TTC549 (cell line): ENCODE data around the gene DRD3.

Experiments used
- FAIRE-seq: peaks from 2 replicates; lab custom pipeline; 2012; peaks lifted over from hg19 to GRCh38; lab: Jason Lieb, UNC

The DRD3 gene

GRCh38 chr3:114178770-114179368 is at the start of gene DRD3:
TSS of gene DRD3 (minus strand) at chr3:114179052. CDS start at chr3:114171992, 7,060 bp downstream.
- no peak for FAIRE-seq

GRCh38 chr3:114227076-114227475 is 48.2 kb upstream of the DRD3 start:
- FAIRE-seq, result no peak

GRCh38 chr3:114226313-114226712 is 47.5 kb upstream of the DRD3 start:
- no peak for FAIRE-seq

- no peak for FAIRE-seq
Measured at GRCh38 chr3:114223143-114223542, 44.3 kb upstream of the DRD3 start.

- no peak for FAIRE-seq
Measured at GRCh38 chr3:114221881-114222264, 43.0 kb upstream of the DRD3 start.

- FAIRE-seq, result no peak
Measured at GRCh38 chr3:114221165-114221880, 42.5 kb upstream of the DRD3 start.

- FAIRE-seq, result no peak
Measured at GRCh38 chr3:114219741-114220140, 40.9 kb upstream of the DRD3 start.

GRCh38 chr3:114218578-114219185 is 39.8 kb upstream of the DRD3 start:
- FAIRE-seq, result no peak

GRCh38 chr3:114218006-114218405 is 39.2 kb upstream of the DRD3 start:
- FAIRE-seq, result no peak

GRCh38 chr3:114217266-114217665 is 38.4 kb upstream of the DRD3 start:
- no peak for FAIRE-seq

GRCh38 chr3:114216186-114216970 is 37.5 kb upstream of the DRD3 start:
- FAIRE-seq, result no peak

GRCh38 chr3:114214542-114215341 is 35.9 kb upstream of the DRD3 start:
- FAIRE-seq, result no peak

- no peak for FAIRE-seq
Measured at GRCh38 chr3:114213627-114214541, 35.0 kb upstream of the DRD3 start.

- FAIRE-seq, result no peak
Measured at GRCh38 chr3:114213292-114213626, 34.4 kb upstream of the DRD3 start.

GRCh38 chr3:114212646-114213045 is 33.8 kb upstream of the DRD3 start:
- FAIRE-seq, result no peak

- FAIRE-seq, result no peak
Measured at GRCh38 chr3:114207768-114208167, 28.9 kb upstream of the DRD3 start.

- FAIRE-seq, result no peak
Measured at GRCh38 chr3:114206342-114206741, 27.5 kb upstream of the DRD3 start.

GRCh38 chr3:114205541-114205940 is 26.7 kb upstream of the DRD3 start:
- no peak for FAIRE-seq

GRCh38 chr3:114194750-114195149 is 15.9 kb upstream of the DRD3 start:
- no peak for FAIRE-seq

GRCh38 chr3:114192136-114192535 is 13.3 kb upstream of the DRD3 start:
- no peak for FAIRE-seq

GRCh38 chr3:114186501-114186900 is 7.6 kb upstream of the DRD3 start:
- no peak for FAIRE-seq
